Naive thymus-derived CD4-positive, alpha-beta T cell (primary cell): ENCODE results near the gene STAT1. TPM values are rescaled to one million over a fixed set of nuclear protein-coding genes. Genes with fewer than 3 reads are reported as not detected.

ENCODE experiments used
- ATAC-seq: fragments of 150-1000 bp; cut with Tn5 transposase; 2 replicates; pipeline ENCODE4 v1.10.0; 2021; ENCODE audit warnings: mild to moderate bottlenecking, moderate library complexity
- CTCF ChIA-PET: fragments of 350-600 bp; sonication (Branson Sonifier 250); formaldehyde crosslinking; loops from one replicate; lab custom pipeline; 2021; ENCODE audit warnings: antibody characterized with exemption; lab: Charles Lee
- POLR2A ChIA-PET: fragments of 350-600 bp; sonication (Branson Sonifier 250); formaldehyde crosslinking; loops from one replicate; lab custom pipeline; 2021; ENCODE audit warnings: antibody characterized with exemption, inconsistent platforms; lab: Charles Lee
- DNase-seq, 9 donors: peaks; one replicate each; pipeline versions ENCODE4 v3.0.0 to v3.0.0-alpha.2; 2020 to 2022; ENCODE audit warnings: mixed read lengths in 1 of 9
- H3K27ac ChIP-seq: one replicate; pipeline ENCODE4 v1.7.0; 2013; ENCODE audit warnings: mild to moderate bottlenecking, low read depth, low read length, moderate library complexity
- H3K27me3 ChIP-seq, 2 donors: one replicate each; pipeline ENCODE4 v1.7.0; 2013; ENCODE audit warnings: low read length in 2 of 2, mild to moderate bottlenecking in 2 of 2, moderate library complexity in 2 of 2; ENCODE audit not compliant: control insufficient read depth in 2 of 2, insufficient read depth in 2 of 2
- H3K36me3 ChIP-seq, 3 experiments: 1 replicate in 2 of 3; 2 replicates in 1 of 3; pipeline ENCODE4 v1.7.0; 2013; ENCODE audit warnings: low read length in 3 of 3, mild to moderate bottlenecking in 3 of 3, moderate library complexity in 1 of 3; ENCODE audit not compliant: insufficient read depth in 3 of 3, control insufficient read depth in 2 of 3
- H3K4me1 ChIP-seq, 2 donors: one replicate each; pipeline ENCODE4 v1.7.0; 2013; ENCODE audit warnings: low read length in 2 of 2, mild to moderate bottlenecking in 2 of 2, moderate library complexity in 1 of 2; ENCODE audit not compliant: control insufficient read depth in 2 of 2, insufficient read depth in 2 of 2
- H3K4me3 ChIP-seq: 2 replicates; pipeline ENCODE4 v1.7.0; 2013; ENCODE audit warnings: mild to moderate bottlenecking, low read length
- H3K9me3 ChIP-seq, 3 experiments: 1 replicate in 2 of 3; 2 replicates in 1 of 3; pipeline ENCODE4 v1.7.0; 2013; ENCODE audit warnings: low read length in 3 of 3; ENCODE audit not compliant: control insufficient read depth in 2 of 3
- H3K27ac Mint-ChIP-seq, 9 donors: one replicate each; pipeline ENCODE4 v1.8.0; 2020 to 2022; ENCODE audit warnings: mixed read lengths in 9 of 9, mild to moderate bottlenecking in 8 of 9, moderate library complexity in 5 of 9, inconsistent platforms in 2 of 9
- H3K27me3 Mint-ChIP-seq, 5 donors: one replicate each; pipeline ENCODE4 v1.8.0; 2021 to 2022; ENCODE audit warnings: mixed read lengths in 5 of 5, mild to moderate bottlenecking in 1 of 5
- H3K36me3 Mint-ChIP-seq, 5 donors: one replicate each; pipeline ENCODE4 v1.8.0; 2020 to 2022; ENCODE audit warnings: mixed read lengths in 5 of 5, mild to moderate bottlenecking in 3 of 5, inconsistent platforms in 1 of 5
- H3K4me1 Mint-ChIP-seq, 7 donors: one replicate each; pipeline ENCODE4 v1.8.0; 2020 to 2022; ENCODE audit warnings: mixed read lengths in 7 of 7, mild to moderate bottlenecking in 3 of 7, inconsistent platforms in 1 of 7
- H3K4me3 Mint-ChIP-seq, 10 donors: one replicate each; pipeline ENCODE4 v1.8.0; 2020 to 2022; ENCODE audit warnings: mild to moderate bottlenecking in 10 of 10, mixed read lengths in 10 of 10, moderate library complexity in 6 of 10, inconsistent platforms in 2 of 10
- H3K9me3 Mint-ChIP-seq, 11 donors: one replicate each; pipeline ENCODE4 v1.8.0; 2020 to 2022; ENCODE audit warnings: mixed read lengths in 11 of 11, mild to moderate bottlenecking in 4 of 11, inconsistent platforms in 1 of 11, moderate library complexity in 1 of 11
- intact Hi-C, 2 donors: fragments of 100-400 bp; cut with micrococcal nuclease; formaldehyde crosslinking; loops; one replicate each; pipeline ENCODE4 v1.15.1; 2023
- polyA plus RNA-seq, 2 donors: library from polyadenylated mRNA; unstranded; fragments of 300-500 nt; fragmentation: Illumina TruSeq; gene quantifications; one replicate each; pipeline ENCODE4 v1.2.3, GENCODE V29; 2021
- total RNA-seq, 6 experiments: library from RNA in 5 of 6; stranded (reverse) in 5 of 6; gene quantifications; 1 replicate in 5 of 6; 2 replicates in 1 of 6; pipeline ENCODE4 v1.2.3 and lab custom pipeline; 2021 to 2026

The STAT1 gene
- total and polyA plus RNA-seq, 7 experiments from 2014 or later: 74.1 to 1,177 (median 92.2) TPM

DNA sequence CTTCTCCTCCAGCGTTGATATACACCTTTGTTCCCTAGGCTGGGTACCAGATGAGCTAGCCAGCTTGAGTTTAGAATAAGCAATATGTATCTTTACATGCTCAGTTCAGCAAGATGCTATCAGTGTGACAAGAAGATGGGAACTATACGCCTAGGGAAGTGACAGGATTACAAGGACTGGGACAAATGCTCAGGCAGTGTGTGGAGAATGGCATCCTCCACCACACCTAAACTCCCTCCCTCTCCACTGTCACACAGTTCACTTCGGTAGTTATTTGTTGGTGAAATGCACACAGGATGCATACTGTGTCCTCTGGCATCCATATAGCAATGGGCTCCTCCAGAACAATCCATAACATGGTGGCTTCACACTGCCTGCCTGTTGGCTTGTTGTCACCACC is 7.7 kb downstream of the STAT1 start:
- Histone ChIP-seq H3K27me3 (no peaks in the 10 kb centered on the region), H3K27ac (peak overlapping the region; percentile 34), H3K4me3 (no peak overlapping the region), H3K36me3 (peaks cover 67 to 73% (median 73%) of the 10 kb centered on the region in 3 experiments), H3K4me1 (peaks cover 52 to 67% of the 10 kb centered on the region in 2 donors), H3K9me3 (no peaks in the 10 kb centered on the region)
- ChIA-PET POLR2A (interaction anchor here (1.1 to 2.0 kb wide), 2 partner anchors 13 to 15 kb away, joined by 3 to 4 read pairs; no protein-coding TSS in a partner anchor), CTCF (no interaction called here)
- DNase-seq (no peak), ATAC-seq (no peak)
- peaks cover 28 to 82% (median 77%) of the 10 kb centered on the region in 5 donors for H3K36me3 Mint-ChIP-seq
- H3K4me1 Mint-ChIP-seq: peaks cover 38 to 92% (median 85%) of the 10 kb centered on the region in 7 donors
- no peaks in the 10 kb centered on the region for H3K27me3 Mint-ChIP-seq
- intact Hi-C loops: no loop called here
- H3K9me3 Mint-ChIP-seq: peaks cover 0 to 19% (median 3%) of the 10 kb centered on the region in 11 donors
- peak overlapping the region in 5 of 10 donors; percentile 4 to 68 (median 61) for H3K4me3 Mint-ChIP-seq
- H3K27ac Mint-ChIP-seq: peak overlapping the region in 8 of 9 donors; percentile 18 to 88 (median 82)

GRCh38 chr2:191003405-191004309 is 10.3 kb downstream of the STAT1 start:
- peak overlapping the region; percentile 35 to 88 (median 72) for H3K27ac Mint-ChIP-seq
- H3K4me3 Mint-ChIP-seq: peak overlapping the region in 3 of 10 donors; percentile 11 to 51 (median 30)
- H3K27ac ChIP-seq: no peak overlapping the region
- DNase-seq: no peak
- peaks cover 0 to 19% (median 3%) of the 10 kb centered on the region in 11 donors for H3K9me3 Mint-ChIP-seq
- no peaks in the 10 kb centered on the region for H3K27me3 ChIP-seq
- no peaks in the 10 kb centered on the region for H3K27me3 Mint-ChIP-seq
- H3K4me1 ChIP-seq: peaks cover 39 to 44% of the 10 kb centered on the region in 2 donors
- peaks cover 81 to 89% (median 89%) of the 10 kb centered on the region in 3 experiments for H3K36me3 ChIP-seq
- no peak for ATAC-seq
- H3K36me3 Mint-ChIP-seq: peaks cover 40 to 95% (median 85%) of the 10 kb centered on the region in 5 donors
- H3K9me3 ChIP-seq: no peaks in the 10 kb centered on the region
- ChIA-PET POLR2A (interaction anchor here (0.6 to 2.2 kb wide), 4 partner anchors 9 to 190 kb away, joined by 3 to 6 read pairs (median 3); no protein-coding TSS in a partner anchor), CTCF (interaction anchor here (1.8 kb wide), 1 partner anchor 7 kb away, joined by 5 read pairs; no protein-coding TSS in a partner anchor)
- peaks cover 32 to 88% (median 80%) of the 10 kb centered on the region in 7 donors for H3K4me1 Mint-ChIP-seq
- intact Hi-C loops: no loop called here
- no peak overlapping the region for H3K4me3 ChIP-seq

DNA sequence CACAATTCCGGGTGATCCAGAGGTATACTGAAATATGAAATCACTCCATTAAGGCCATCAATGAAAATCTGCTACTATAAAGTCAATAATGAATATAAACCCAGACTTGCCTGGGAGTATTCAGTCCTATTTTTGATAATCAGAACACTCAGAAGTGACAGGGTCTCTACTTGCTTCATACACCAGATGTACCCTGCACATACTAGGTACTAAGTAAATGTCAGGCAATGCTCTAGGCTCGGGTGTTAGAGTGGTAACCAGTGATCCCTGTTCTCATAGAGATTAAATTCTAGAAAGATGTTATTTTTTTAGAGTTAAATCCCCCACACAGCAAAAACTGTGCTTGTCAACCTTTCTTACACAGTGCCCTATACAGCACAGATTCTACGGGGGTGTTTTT is 12.3 kb downstream of the STAT1 start:
- Histone ChIP-seq H3K27me3 (no peaks in the 10 kb centered on the region), H3K9me3 (no peaks in the 10 kb centered on the region), H3K4me1 (peaks cover 23 to 30% of the 10 kb centered on the region in 2 donors), H3K4me3 (no peak overlapping the region), H3K27ac (no peak overlapping the region), H3K36me3 (peaks cover 79 to 98% (median 88%) of the 10 kb centered on the region in 3 experiments)
- Mint-ChIP-seq H3K36me3 (peaks cover 33 to 93% (median 81%) of the 10 kb centered on the region in 5 donors), H3K9me3 (peaks cover 0 to 15% (median 3%) of the 10 kb centered on the region in 11 donors), H3K4me3 (no peak overlapping the region), H3K27me3 (no peaks in the 10 kb centered on the region), H3K27ac (peak overlapping the region in 7 of 9 donors; percentile 35 to 88 (median 73)), H3K4me1 (peaks cover 24 to 85% (median 68%) of the 10 kb centered on the region in 7 donors)
- no peak for ATAC-seq
- DNase-seq: no peak
- intact Hi-C loops: loop anchor here in 1 of 2 donors (1.0 kb wide), 1 partner anchor 10 kb away; no protein-coding TSS in a partner anchor
- CTCF ChIA-PET: no interaction called here
- POLR2A ChIA-PET: interaction anchor here (0.6 to 2.2 kb wide), 5 partner anchors 10 to 25 kb away, joined by 3 to 8 read pairs (median 4); no protein-coding TSS in a partner anchor

- Histone ChIP-seq H3K27me3 (no peaks in the 10 kb centered on the region), H3K4me1 (peaks cover 18 to 26% of the 10 kb centered on the region in 2 donors), H3K36me3 (peaks cover 74 to 98% (median 86%) of the 10 kb centered on the region in 3 experiments), H3K9me3 (no peaks in the 10 kb centered on the region), H3K4me3 (no peak overlapping the region), H3K27ac (no peak overlapping the region)
- peaks cover 35 to 93% (median 81%) of the 10 kb centered on the region in 5 donors for H3K36me3 Mint-ChIP-seq
- intact Hi-C loops: loop anchor here in 1 of 2 donors (1.0 kb wide), 1 partner anchor 10 kb away; no protein-coding TSS in a partner anchor
- ChIA-PET POLR2A (interaction anchor here (0.6 to 1.2 kb wide), 4 partner anchors 13 to 26 kb away, joined by 3 to 8 read pairs (median 3); partner anchors contain the start of gene STAT1), CTCF (interaction anchor here (1.3 kb wide), 1 partner anchor 53 kb away, joined by 5 read pairs; no protein-coding TSS in a partner anchor)
- peaks cover 0 to 15% (median 3%) of the 10 kb centered on the region in 11 donors for H3K9me3 Mint-ChIP-seq
- H3K27ac Mint-ChIP-seq: peak overlapping the region; percentile 9 to 86 (median 63)
- peaks cover 20 to 85% (median 68%) of the 10 kb centered on the region in 7 donors for H3K4me1 Mint-ChIP-seq
- H3K4me3 Mint-ChIP-seq: peak overlapping the region in 1 of 10 donors; percentile 8
- DNase-seq (no peak), ATAC-seq (no peak)
- H3K27me3 Mint-ChIP-seq: no peaks in the 10 kb centered on the region
Observed at GRCh38 chr2:191001032-191001431, 12.9 kb downstream of the STAT1 start.

DNA sequence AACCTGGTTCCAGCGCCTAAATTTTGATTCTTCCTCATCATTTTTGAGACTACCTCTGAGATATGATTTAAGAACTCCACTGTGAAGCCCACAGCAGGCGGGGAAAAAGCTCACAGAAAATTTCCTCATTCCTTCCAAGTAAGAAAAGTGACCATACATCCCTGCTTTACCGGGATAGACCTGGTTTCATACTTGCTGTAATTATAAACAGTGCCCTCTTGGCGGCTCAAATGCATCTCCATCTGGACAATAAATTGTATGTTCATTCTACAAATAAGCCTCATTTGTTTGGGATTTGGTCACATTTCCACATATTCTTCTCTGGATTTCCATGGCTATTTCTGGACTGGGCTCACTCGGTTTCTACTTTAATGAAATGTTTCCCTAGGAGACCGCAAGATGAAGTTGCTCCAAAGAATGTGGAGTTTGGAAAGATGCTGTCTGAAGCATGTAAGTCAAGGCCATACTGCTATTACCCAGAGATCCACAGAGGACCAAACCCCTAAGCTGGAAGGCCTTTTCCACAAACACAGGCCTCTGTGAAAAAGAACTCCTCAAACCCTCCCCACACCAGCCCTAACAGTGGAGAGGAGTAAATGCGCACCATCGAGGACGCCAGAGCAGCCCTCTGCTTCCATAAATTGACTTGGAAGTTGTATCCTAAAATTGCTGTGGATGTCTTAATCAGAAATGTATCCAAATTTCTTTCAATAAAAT is 13.9 kb downstream of the STAT1 start:
- no peak overlapping the region for H3K27ac ChIP-seq
- H3K9me3 Mint-ChIP-seq: peaks cover 0 to 14% (median 3%) of the 10 kb centered on the region in 11 donors
- H3K27me3 ChIP-seq: no peaks in the 10 kb centered on the region
- H3K27ac Mint-ChIP-seq: peak overlapping the region in 8 of 9 donors; percentile 6 to 82 (median 52)
- no peak for ATAC-seq
- peaks cover 73 to 98% (median 85%) of the 10 kb centered on the region in 3 experiments for H3K36me3 ChIP-seq
- H3K36me3 Mint-ChIP-seq: peaks cover 40 to 93% (median 82%) of the 10 kb centered on the region in 5 donors
- no peaks in the 10 kb centered on the region for H3K9me3 ChIP-seq
- no peak for DNase-seq
- no peak overlapping the region for H3K4me3 ChIP-seq
- no peaks in the 10 kb centered on the region for H3K27me3 Mint-ChIP-seq
- intact Hi-C loops: loop anchor here in 1 of 2 donors (5.0 kb wide), 1 partner anchor 32 kb away; no protein-coding TSS in a partner anchor
- POLR2A ChIA-PET: interaction anchor here (0.8 to 1.2 kb wide), 2 partner anchors 14 to 19 kb away, joined by 3 read pairs; partner anchors contain the start of gene STAT1
- peaks cover 27 to 88% (median 70%) of the 10 kb centered on the region in 7 donors for H3K4me1 Mint-ChIP-seq
- no peak overlapping the region for H3K4me3 Mint-ChIP-seq
- H3K4me1 ChIP-seq: peaks cover 14 to 17% of the 10 kb centered on the region in 2 donors
- CTCF ChIA-PET: interaction anchor here (1.3 kb wide), 1 partner anchor 52 kb away, joined by 5 read pairs; no protein-coding TSS in a partner anchor
